GM19240 (cell line): ENCODE measurements around the gene CCDC144A.
"Not testable (repeated sequence)": the region's sequence is repeated elsewhere in the genome, so short reads cannot be mapped to it uniquely, and the experiment has no call there.

ENCODE experiments used
- DNase-seq: peaks from one replicate; pipeline ENCODE4 v3.0.0; 2011; ENCODE audit warnings: low spot score; ENCODE audit not compliant: insufficient read length

Gene CCDC144A

DNA sequence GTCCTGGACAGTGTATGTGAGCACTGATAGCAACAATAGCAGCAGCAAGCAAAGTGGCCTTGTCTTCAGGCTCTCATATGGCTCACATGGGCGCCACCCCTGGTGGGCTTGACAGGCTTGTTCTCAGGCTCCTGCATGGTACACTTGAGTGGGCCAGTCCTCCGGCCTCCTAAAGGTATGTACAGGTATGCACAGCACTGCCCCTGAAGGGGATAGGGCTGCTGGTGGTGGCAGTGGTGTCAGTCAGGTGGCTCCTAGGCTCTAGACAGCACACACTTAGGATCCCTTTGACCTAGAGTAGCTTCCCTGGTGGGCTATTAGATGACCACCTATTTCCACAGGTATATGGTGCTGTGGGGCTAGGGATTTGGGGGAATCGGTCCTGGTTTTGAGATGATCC, 67.5 kb downstream of the CCDC144A start:
- DNase-seq, result not testable (repeated sequence)

DNA sequence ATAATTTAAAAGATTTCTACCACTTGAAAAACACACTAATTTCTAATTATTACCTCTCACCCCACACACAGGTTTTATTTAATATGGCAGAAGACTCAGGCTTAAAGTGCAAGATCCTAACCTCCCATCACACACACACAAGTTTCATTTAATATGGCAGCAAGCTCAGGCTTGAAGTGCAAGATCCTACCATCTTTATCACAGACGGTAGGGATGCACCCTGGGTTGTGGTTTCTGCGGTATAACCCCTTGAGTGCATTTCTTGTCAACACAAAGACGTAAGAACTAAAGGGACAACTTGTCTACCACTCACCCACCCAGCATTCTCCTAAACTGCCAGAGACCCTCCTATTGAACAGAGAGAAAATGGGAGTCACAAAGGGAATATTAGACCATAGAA, 68.1 kb downstream of the CCDC144A start:
- DNase-seq, result not testable (repeated sequence)

- not testable (repeated sequence) for DNase-seq
Observed at GRCh38 chr17:16768290-16769175, 78.5 kb downstream of the CCDC144A start.

- not testable (repeated sequence) for DNase-seq
Observed at GRCh38 chr17:16772394-16773145, 82.5 kb downstream of the CCDC144A start.

DNA sequence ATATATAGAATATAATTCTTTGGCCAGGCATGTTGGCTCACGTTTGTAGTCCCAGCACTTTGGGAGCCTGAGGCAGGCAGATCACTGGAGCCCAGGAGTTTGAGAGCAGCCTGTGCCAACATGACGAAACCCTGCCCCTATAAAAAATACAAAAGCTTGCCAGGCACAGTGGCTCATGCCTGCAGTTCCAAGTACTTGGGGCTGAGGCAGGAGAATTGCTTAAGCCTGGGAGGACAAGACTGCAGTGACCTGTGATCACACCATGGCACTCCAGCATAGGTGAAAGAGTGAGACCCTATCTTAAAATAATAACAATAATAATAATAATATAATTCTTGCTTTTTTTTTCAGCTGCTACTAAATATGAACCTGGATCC, 83.1 kb downstream of the CCDC144A start:
- DNase-seq, result not testable (repeated sequence)

GRCh38 chr17:16787851-16788250, 97.8 kb downstream of the CCDC144A start:
- DNase-seq, result not testable (repeated sequence)

DNA sequence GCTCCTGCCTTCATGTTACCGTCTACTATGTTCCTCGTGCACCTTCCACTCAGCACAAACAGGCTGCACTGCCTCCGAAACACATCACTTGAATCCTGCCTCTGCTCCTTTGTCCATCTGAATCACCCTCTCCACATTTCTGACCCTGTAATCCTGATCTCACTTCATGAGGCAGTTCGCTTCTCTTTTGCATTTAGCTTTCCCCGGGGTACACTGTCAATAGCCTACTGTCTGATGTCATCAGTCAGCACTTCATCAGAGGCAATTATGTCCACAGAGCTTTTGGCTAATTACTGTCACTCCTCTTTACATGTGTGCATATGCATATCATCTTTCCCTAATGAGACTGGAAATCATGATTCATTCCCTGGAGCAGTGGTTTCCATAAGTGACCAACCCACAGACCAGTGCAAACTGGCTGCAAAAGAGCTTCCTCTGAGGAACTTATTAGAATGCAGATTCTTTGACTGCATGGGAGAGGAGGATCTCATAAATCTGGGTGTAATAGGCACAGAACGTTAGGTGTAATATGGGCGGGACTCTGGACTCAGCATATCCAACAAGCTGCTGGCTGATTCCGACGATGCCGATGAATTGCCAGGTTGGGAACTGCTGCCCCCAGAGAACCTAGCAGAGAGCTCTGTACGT, 99.0 kb downstream of the CCDC144A start:
- not testable (repeated sequence) for DNase-seq

DNA sequence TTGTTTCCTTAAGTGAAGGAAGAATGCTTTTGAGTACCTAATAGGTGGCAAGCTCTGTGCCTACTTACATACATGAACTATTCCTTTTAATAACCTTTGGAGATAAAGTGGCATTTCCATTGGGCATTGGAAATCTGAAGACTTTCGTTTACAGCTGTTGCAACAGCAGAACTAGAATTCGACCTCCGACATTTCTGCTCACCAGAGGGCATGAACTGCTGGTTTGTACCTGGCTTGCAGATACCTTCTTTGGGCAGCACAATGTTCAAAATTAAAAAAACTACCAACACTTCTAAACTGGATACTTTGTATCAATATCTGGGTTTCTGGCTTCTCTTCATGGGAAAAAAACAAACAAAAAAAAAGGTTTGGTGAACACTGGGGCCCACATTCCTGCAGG, 99.6 kb downstream of the CCDC144A start:
- not testable (repeated sequence) for DNase-seq

DNA sequence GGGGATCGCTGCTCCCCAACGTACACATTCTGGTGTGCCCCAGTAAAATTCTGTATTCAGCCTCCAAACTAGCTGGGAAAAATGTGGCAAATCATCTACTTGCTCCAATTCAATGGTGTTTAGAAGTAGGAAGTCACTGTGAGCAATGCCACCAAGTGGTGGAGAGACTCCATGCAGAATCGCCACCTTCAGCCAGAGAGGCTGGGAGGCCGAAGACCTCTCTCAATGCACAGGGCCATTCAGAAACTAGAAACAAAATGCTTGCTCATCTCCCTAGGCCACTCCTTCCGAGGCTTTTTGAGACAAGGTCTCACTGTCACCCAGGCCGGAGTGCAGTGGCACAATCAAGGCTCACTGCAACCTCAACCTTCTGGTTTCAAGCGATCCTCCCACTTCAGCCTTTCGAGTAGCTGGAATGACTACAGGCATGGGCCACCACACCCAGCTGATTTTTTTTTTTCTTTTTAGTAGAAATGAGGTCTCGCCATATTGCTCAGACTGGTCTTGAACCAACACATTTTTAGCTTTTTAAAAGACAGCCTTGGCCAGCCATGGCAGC, 100.4 kb downstream of the CCDC144A start:
- DNase-seq, result not testable (repeated sequence)

- not testable (repeated sequence) for DNase-seq
Observed at GRCh38 chr17:16794215-16794614, 104.2 kb downstream of the CCDC144A start.

DNA sequence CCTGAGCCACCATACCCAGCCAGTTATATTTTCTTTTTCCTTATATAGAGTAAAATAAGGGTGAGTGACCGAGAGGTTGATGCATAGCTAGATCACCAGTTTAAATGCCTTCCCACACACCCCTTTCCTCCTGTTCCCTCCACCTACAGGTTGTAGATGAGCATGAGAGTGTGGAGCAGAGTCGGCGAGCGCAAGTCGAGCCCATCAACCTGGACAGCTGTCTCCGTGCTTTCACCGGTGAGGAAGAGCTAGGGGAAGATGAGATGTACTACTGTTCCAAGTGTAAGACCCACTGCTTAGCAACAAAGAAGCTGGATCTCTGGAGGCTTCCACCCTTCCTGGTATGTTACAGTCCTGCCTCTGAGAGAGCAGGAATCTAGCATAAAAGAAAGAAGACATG, 105.9 kb downstream of the CCDC144A start:
- not testable (repeated sequence) for DNase-seq

DNA sequence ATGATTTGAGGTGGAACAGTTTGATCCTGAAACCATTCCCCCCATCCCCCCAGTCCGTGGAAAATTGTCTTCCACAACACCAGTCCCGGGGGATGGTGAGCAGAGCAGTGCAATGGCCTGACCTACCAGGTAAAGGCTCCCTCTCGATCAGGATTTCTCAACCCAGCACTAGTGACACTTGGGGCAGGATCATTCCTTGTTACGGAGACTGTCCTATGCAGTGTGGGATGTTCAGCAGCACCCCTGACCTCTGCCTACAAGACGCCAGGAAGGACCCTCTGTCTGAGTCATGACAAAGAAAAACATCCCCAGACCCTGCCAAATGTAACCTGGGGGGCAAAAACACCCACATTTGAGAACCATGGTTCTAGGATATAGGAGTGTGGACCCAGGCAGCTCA, 114.8 kb downstream of the CCDC144A start:
- DNase-seq, result not testable (repeated sequence)

DNA sequence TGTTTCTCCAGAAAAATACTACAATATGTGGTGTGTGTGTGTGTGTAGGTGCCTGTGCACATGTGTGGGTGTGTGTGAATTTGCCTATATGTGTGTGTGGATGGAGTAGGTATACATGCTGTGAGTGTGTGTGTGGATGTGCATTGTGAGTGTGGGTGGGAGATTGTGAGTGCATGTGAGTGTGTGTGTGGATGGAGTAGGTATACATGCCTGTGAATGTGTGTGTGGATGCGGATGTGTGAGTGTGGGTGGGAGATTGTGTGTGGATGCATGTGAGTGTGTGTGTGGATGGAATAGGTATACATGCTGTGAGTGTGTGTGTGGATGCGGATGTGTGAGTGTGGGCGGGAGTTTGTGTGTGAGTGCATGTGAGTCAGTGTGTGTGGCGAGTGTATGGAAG, 116.6 kb downstream of the CCDC144A start:
- not testable (repeated sequence) for DNase-seq

DNA sequence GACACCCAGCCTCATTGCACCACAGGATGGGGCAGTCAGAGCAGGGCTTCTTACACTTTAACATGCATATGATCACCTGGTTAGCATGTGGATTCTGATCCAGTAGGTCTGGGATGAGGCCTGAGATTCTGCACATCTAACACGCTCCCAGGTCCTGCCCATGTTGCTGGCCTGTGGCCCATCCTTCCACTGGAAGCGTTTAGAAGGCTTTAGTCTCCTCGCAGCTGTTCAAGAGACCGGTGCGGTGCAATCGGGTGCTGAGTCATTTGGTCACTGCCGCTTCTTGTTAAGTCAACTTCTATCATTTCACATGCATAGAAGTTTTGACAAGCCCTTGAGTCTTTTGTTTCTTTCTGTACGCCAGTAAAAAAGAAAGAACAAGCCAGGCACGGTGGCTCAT, 117.6 kb downstream of the CCDC144A start:
- not testable (repeated sequence) for DNase-seq

DNA sequence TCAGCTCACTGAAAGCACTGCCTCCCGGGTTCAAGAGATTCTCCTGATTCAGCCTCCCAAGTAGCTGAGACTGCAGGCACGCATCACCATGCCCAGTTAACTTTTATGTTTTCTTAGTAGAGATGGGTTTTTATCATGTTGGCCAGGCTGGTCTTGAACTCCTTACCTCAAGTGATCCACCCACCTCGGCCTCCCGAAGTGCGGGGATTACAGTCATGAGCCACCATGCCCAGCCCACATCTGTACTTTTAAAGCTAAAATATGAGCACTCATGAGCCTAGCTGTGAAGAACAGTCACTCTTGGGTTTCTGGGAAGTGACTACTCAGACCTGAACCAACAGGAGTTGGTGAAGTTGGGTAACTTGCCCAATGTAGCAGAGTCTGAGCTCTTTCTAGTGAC, 120.2 kb downstream of the CCDC144A start:
- DNase-seq, result not testable (repeated sequence)

DNA sequence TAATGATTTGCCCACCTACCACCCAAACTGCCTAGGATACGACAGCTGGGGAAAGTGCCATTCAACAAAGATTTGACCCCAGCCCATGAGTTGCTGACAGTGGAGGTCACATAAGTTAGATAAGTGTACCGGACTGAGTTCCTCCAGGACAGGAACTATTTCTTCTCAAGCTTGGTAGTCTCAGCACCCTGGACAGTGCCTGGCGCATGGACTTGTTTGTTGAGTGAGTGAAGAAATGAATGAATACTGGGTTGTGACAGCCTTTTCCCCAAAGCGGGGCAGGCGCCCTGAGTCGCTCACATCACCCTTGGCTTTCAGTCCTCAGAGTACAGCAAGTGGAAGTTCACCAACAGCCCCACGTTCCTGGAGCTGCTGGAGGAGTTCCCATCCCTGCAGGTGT, 122.1 kb downstream of the CCDC144A start:
- not testable (repeated sequence) for DNase-seq

- no peak for DNase-seq
Observed at GRCh38 chr17:16814439-16814838, 124.4 kb downstream of the CCDC144A start.

DNA sequence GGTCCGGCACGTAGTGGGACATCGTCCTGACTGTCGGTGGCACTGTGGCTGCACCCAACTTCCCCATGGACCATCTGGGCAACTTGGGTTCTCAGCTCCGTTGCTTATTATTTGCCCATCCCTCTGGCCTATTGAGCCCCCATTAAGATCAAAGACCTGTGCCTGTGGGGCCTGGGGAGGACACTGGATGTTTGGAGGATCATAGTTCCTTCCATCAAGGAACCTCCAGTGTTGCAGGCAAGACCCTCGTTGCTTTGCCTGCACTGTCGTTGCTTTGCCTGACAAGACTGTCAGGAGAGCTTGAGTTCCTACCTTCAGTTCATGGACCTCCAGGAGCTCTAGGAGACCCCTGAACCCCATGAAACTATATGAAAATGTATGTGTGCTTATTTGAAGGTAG, 127.2 kb downstream of the CCDC144A start:
- DNase-seq, result no peak

DNA sequence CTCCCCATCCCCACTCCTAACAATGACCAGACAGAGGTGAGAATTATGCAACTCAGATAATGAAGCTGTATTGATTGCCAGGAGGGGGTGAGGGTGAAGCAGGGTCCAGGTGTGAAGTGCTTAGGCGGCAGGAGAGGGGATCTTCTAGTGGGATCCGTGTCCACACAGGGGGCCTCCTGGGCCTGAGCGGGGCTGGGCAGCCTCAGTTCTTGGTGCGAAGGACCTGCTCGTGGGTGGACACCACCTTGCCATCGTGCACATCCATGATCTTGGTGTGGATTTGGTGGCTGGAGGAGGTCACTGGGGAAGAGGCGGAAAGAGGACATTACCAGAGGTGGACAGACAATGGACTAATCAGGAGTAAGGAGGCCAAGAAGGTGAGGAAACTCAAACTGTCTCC, 127.9 kb downstream of the CCDC144A start:
- DNase-seq, result not testable (repeated sequence)

DNA sequence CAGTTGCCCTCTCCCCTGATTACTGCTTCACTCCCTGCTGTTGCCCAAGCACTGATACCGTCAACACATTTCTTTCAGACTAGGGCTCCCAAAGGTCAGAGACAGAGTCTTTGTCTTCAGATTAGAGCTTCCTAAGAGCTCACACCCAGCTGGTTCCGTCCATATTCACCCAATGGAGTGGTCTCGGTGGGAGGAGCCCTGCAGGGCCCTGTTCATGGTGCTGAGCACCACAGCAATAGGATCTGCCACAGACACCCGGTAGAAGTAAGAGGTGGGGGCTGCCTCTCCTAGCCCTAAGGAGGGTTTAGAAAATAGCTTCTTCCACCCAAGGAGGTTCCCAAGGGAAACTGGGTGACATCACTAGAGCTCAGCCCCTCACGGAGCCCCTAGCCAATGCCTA, 128.3 kb downstream of the CCDC144A start:
- DNase-seq, result no peak
